GM12878 (cell line): ENCODE results near the gene CTIF. TPM values are rescaled to one million over a fixed set of nuclear protein-coding genes. Genes with fewer than 3 reads are reported as not detected.

ENCODE experiments used
- ATAC-seq: fragments of 200-7000 bp; cut with Tn5 transposase; 3 replicates; pipeline ENCODE4 v1.9.1; 2020; ENCODE audit warnings: mild to moderate bottlenecking, moderate library complexity
- BruUV-seq: library from RNA; stranded (reverse); fragments of 400-500 nt; replicated peaks from 2 replicates; lab custom pipeline; 2021; lab: Mats Ljungman, UMichigan
- CTCF ChIA-PET: fragments of 300-600 bp; sonication (Branson Sonifier 250); formaldehyde crosslinking; extraction: SDS; loops from one replicate; lab custom pipeline; 2021; ENCODE audit warnings: inconsistent platforms; lab: Yijun Ruan, JAX
- POLR2A ChIA-PET: fragments of 350-600 bp; formaldehyde crosslinking; extraction: SDS; loops from one replicate; lab custom pipeline; 2021; ENCODE audit warnings: inconsistent platforms; lab: Charles Lee
- RAD21 ChIA-PET: fragments of 300-600 bp; sonication (Branson Sonifier 250); formaldehyde crosslinking; loops from one replicate; lab custom pipeline; 2023; ENCODE audit warnings: antibody characterized with exemption; ENCODE audit not compliant: unreplicated experiment; lab: Charles Lee
- SMC1A ChIA-PET: fragments of 300-600 bp; sonication (Branson Sonifier 250); formaldehyde crosslinking; loops from one replicate; lab custom pipeline; 2023; ENCODE audit not compliant: unreplicated experiment, uncharacterized antibody; lab: Charles Lee
- DNase-seq: peaks from one replicate; pipeline ENCODE4 v3.0.0-alpha.2; 2011; ENCODE audit warnings: low read depth, low spot score
- FAIRE-seq: peaks from 3 replicates; lab custom pipeline; 2011; peaks lifted over from hg19 to GRCh38; lab: Jason Lieb, UNC
- H2AFZ ChIP-seq: 2 replicates; pipeline ENCODE4 v1.6.0; 2011; ENCODE audit warnings: low read depth, low read length, control low read depth; ENCODE audit not compliant: control insufficient read depth
- H3K27ac ChIP-seq: 2 replicates; pipeline ENCODE4 v1.5.1; 2011; ENCODE audit warnings: control low read depth; ENCODE audit not compliant: control insufficient read depth, insufficient read depth
- H3K27me3 ChIP-seq, 2 experiments: replicated peaks in 1 of 2; 2 replicates each; pipeline versions ENCODE4 v1.6.0 to v1.6.1; 2011; ENCODE audit warnings: low read length in 1 of 2; ENCODE audit not compliant: control insufficient read depth in 2 of 2, insufficient read depth in 2 of 2
- H3K36me3 ChIP-seq, 2 experiments: 2 replicates each; pipeline ENCODE4 v1.5.1; 2011; ENCODE audit warnings: low read length in 1 of 2; ENCODE audit not compliant: control insufficient read depth in 2 of 2, insufficient read depth in 2 of 2
- H3K4me1 ChIP-seq: 2 replicates; pipeline ENCODE4 v1.6.1; 2011; ENCODE audit warnings: mild to moderate bottlenecking, low read length, moderate library complexity, mixed read lengths; ENCODE audit not compliant: control insufficient read depth, insufficient read depth
- H3K4me2 ChIP-seq: 2 replicates; pipeline ENCODE4 v1.6.0; 2011; ENCODE audit warnings: control low read depth; ENCODE audit not compliant: control insufficient read depth, insufficient read depth
- H3K4me3 ChIP-seq: fragments of 200-600 bp; sonication (generic); 2 replicates; pipeline ENCODE4 v1.5.1; 2016
- H3K79me2 ChIP-seq: 2 replicates; pipeline ENCODE4 v1.6.0; 2011; ENCODE audit warnings: low read length; ENCODE audit not compliant: control insufficient read depth, insufficient read depth
- H3K9ac ChIP-seq: 2 replicates; pipeline ENCODE4 v1.8.0; 2011; ENCODE audit warnings: low read length, control low read depth, mixed read lengths; ENCODE audit not compliant: control insufficient read depth, insufficient read depth
- H3K9me3 ChIP-seq: replicated peaks from 3 replicates; pipeline ENCODE4 v1.5.1; 2011; ENCODE audit warnings: mild to moderate bottlenecking, low read length; ENCODE audit not compliant: control insufficient read depth, insufficient read depth
- H4K20me1 ChIP-seq: 2 replicates; pipeline ENCODE4 v1.6.0; 2011; ENCODE audit not compliant: control insufficient read depth, insufficient read depth
- CEBPB ChIP-seq, 2 experiments: fragments of 150-350 bp in 1 of 2; IDR thresholded peaks; 2 replicates each; pipeline ENCODE4 v1.6.1; 2012 to 2014; ENCODE audit warnings: low read depth in 2 of 2, low read length in 2 of 2, borderline replicate concordance in 1 of 2, inconsistent platforms in 1 of 2
- EGR1 ChIP-seq, 2 experiments: IDR thresholded peaks; 1 replicate in 1 of 2; 2 replicates in 1 of 2; pipeline ENCODE4 v1.6.1; 2011 to 2012; ENCODE audit warnings: low read depth in 2 of 2, low read length in 2 of 2, borderline replicate concordance in 1 of 2, mild to moderate bottlenecking in 1 of 2, moderate library complexity in 1 of 2
- IKZF1 ChIP-seq: fragments of 450-650 bp; conservative IDR thresholded peaks from 2 replicates; pipeline ENCODE4 v1.6.1; 2017; ENCODE audit warnings: antibody characterized with exemption, mild to moderate bottlenecking
- JUND ChIP-seq: IDR thresholded peaks from 2 replicates; pipeline ENCODE4 v1.6.1; 2012; ENCODE audit warnings: low read depth, mild to moderate bottlenecking, low read length, improper control_type of control experiment, moderate library complexity
- MEF2B ChIP-seq: fragments of 450-650 bp; IDR thresholded peaks from 2 replicates; pipeline ENCODE4 v1.6.1; 2018; ENCODE audit warnings: mild to moderate bottlenecking, moderate library complexity; ENCODE audit not compliant: partially characterized antibody, poor library complexity, severe bottlenecking
- MTA3 ChIP-seq: IDR thresholded peaks from 2 replicates; pipeline ENCODE4 v1.6.1; 2012; ENCODE audit warnings: low read length, inconsistent platforms, borderline replicate concordance
- NFIC ChIP-seq: IDR thresholded peaks from 2 replicates; pipeline ENCODE4 v1.6.1; 2012; ENCODE audit warnings: low read depth, mild to moderate bottlenecking, inconsistent platforms, low read length, moderate library complexity
- RFX5 ChIP-seq: IDR thresholded peaks from 2 replicates; pipeline ENCODE4 v1.6.1; 2011; ENCODE audit warnings: low read depth, low read length, improper control_type of control experiment
- YBX1 ChIP-seq: fragments of 450-650 bp; IDR thresholded peaks from 2 replicates; pipeline ENCODE4 v1.6.1; 2016; ENCODE audit warnings: antibody characterized with exemption
- ZNF217 ChIP-seq: fragments of 450-650 bp; IDR thresholded peaks from 2 replicates; pipeline ENCODE4 v1.6.1; 2017; ENCODE audit warnings: antibody characterized with exemption, mild to moderate bottlenecking
- ZNF24 ChIP-seq: fragments of 450-650 bp; IDR thresholded peaks from 2 replicates; pipeline ENCODE4 v1.6.1; 2017; ENCODE audit warnings: antibody characterized with exemption, mild to moderate bottlenecking
- WGBS: methylation state at CpG from one replicate; pipeline ENCODE4 v1.1.6; 2016; ENCODE audit warnings: low lambda C conversion rate; ENCODE audit not compliant: insufficient replicate concordance, insufficient coverage; ENCODE audit errors: missing lambda C conversion rate; 5-methylcytosine and 5-hydroxymethylcytosine counted together
- in situ Hi-C: fragments of 300-500 bp; cut with MboI; formaldehyde crosslinking; loops from 9 replicates; pipeline ENCODE4 v1.14.3; 2018; ENCODE audit warnings: mixed read lengths
- intact Hi-C: fragments of 100-400 bp; cut with micrococcal nuclease; formaldehyde crosslinking; loops from one replicate; pipeline ENCODE4 v1.14.2; 2022; ENCODE audit not compliant: unreplicated experiment
- polyA plus RNA-seq, 11 experiments: library from polyadenylated mRNA; depleted of rRNA in 4 of 11; unstranded in 6 of 11; stranded (reverse) in 5 of 11; fragments of >200 nt; fragmentation: Nextera tagmentation in 4 of 11; fragmentation: Illumina TruSeq in 1 of 11; extraction: Ambion mirVana in 4 of 11; extraction: Trizol in 1 of 11; gene quantifications; 1 replicate in 1 of 11; 2 replicates in 10 of 11; pipeline versions ENCODE4 v1.2.1 to v1.2.3, GENCODE V29; 2011 to 2016; ENCODE audit warnings: inconsistent platforms in 2 of 11, missing spikeins in 2 of 11, low read depth in 1 of 11
- total RNA-seq, 4 experiments: library from RNA; depleted of rRNA in 3 of 4; stranded (reverse); fragments of >200 nt in 3 of 4; fragmentation: Illumina TruSeq in 1 of 4; extraction: Trizol in 1 of 4; gene quantifications; 2 replicates each; pipeline versions ENCODE4 v1.2.1 to v1.2.3, GENCODE V29; 2013 to 2021
- TF ChIP-seq, protein P1 (sequence below): fragments of 450-650 bp; formaldehyde crosslinking; IDR thresholded peaks from 2 replicates; pipeline ENCODE4 v1.4.0; 2020; ENCODE audit warnings: mild to moderate bottlenecking, moderate library complexity

The CTIF gene
- total and polyA plus RNA-seq, 10 of the 15 experiments (the other 5 are each of a cell fraction or from before 2014, with no cell fraction given), result 0.06 to 11.6 (median 2.5) TPM

DNA sequence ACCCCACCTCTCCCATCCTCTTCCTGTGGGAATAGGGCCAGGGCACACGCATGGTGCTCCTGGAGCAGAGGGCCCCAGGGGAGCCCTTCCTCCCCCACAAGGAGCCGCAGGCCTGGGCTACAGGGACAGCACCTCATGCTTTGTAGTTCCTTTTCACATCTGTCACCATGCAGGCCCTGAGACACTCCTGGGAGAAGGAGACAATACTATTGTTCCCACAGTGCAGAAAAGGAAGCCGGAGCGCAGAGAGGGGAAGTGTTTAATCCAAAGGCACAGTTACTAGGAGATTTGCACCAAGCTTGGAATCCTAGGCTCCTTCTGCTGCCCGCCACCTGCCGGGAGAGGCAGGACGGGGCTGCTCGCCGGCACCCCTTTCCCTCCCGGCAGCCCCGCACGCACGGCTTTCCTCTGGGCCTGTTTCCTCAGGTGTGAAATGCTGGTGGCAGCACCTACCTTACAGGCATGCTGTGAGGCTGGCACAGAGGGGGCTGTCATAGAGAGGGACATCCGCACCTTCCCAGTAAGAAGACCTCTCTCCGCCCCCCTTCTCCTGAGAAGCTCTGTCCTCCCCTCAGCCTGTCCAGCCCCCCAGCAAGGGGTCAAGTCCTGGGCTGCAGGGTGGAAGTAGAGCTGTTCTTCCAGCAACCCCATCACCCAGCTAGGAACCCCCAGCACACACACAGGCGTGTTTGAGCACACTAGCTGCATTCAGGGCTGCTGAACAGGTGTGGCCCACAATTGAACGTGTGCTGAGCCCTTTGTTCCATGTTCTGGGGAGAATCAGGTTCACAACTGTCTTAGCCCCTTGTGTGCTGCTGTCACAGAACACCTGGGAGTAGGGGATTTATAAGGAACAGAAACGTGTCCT, 349.3 kb downstream of the CTIF start:
- H3K4me1 ChIP-seq, result no peaks in the 10 kb centered on the region
- CTCF ChIA-PET, result no interaction called here
- H3K27me3 ChIP-seq, result no peaks in the 10 kb centered on the region

DNA sequence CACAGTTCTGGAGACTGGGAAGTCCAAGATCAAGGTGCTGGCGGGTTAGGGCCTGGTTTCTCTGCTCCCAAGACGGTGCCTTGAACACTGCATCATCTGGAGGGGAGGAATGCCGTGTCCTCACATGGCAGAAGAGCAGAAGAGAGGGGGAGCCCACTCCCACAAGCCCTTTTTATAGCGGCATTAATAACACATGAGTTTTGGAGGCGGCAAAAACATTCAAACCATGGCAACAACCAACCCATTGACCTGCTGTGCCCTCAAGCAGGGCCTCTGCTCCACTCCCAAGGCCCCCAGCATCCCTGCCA, 349.9 kb downstream of the CTIF start:
- H3K27me3 ChIP-seq, result no peaks in the 10 kb centered on the region
- H3K9ac ChIP-seq, result no peak overlapping the region
- H3K9me3 ChIP-seq, result no peaks in the 10 kb centered on the region
- H4K20me1 ChIP-seq, result no peaks in the 10 kb centered on the region
- H3K4me3 ChIP-seq, result no peak overlapping the region
- ChIA-PET CTCF (no interaction called here), POLR2A (interaction anchor here (0.5 kb wide), 1 partner anchor 14 kb away, joined by 3 read pairs; no protein-coding TSS in a partner anchor), SMC1A (no interaction called here), RAD21 (no interaction called here)
- no peaks in the 10 kb centered on the region for H3K79me2 ChIP-seq
- DNase-seq (no peak), ATAC-seq (no peak), FAIRE-seq (no peak)
- no peak overlapping the region for H3K4me2 ChIP-seq
- WGBS, result 75% methylated on average over 5 of the region's 5 CpGs
- H3K27ac ChIP-seq, result no peak overlapping the region
- in situ Hi-C loops, result no loop called here
- H3K4me1 ChIP-seq, result no peaks in the 10 kb centered on the region
- H3K36me3 ChIP-seq, result no peaks in the 10 kb centered on the region
- H2AFZ ChIP-seq, result no peak overlapping the region
- BruUV-seq, result no TSS peak
- intact Hi-C loops, result no loop called here
- TF ChIP-seq, protein P1, sequence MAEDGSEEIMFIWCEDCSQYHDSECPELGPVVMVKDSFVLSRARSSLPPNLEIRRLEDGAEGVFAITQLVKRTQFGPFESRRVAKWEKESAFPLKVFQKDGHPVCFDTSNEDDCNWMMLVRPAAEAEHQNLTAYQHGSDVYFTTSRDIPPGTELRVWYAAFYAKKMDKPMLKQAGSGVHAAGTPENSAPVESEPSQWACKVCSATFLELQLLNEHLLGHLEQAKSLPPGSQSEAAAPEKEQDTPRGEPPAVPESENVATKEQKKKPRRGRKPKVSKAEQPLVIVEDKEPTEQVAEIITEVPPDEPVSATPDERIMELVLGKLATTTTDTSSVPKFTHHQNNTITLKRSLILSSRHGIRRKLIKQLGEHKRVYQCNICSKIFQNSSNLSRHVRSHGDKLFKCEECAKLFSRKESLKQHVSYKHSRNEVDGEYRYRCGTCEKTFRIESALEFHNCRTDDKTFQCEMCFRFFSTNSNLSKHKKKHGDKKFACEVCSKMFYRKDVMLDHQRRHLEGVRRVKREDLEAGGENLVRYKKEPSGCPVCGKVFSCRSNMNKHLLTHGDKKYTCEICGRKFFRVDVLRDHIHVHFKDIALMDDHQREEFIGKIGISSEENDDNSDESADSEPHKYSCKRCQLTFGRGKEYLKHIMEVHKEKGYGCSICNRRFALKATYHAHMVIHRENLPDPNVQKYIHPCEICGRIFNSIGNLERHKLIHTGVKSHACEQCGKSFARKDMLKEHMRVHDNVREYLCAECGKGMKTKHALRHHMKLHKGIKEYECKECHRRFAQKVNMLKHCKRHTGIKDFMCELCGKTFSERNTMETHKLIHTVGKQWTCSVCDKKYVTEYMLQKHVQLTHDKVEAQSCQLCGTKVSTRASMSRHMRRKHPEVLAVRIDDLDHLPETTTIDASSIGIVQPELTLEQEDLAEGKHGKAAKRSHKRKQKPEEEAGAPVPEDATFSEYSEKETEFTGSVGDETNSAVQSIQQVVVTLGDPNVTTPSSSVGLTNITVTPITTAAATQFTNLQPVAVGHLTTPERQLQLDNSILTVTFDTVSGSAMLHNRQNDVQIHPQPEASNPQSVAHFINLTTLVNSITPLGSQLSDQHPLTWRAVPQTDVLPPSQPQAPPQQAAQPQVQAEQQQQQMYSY (CRISPR knock-in tag), result no peak
- TF ChIP-seq YBX1 (no peak), JUND (no peak), ZNF24 (no peak), NFIC (no peak), CEBPB (IDR thresholded peaks at IDR 0.05; ENCODE audit: borderline replicate concordance in 1 of 2, low read depth in 2 of 2, low read length in 2 of 2) (no peak), RFX5 (no peak), EGR1 (IDR thresholded peaks at IDR 0.05; ENCODE audit: borderline replicate concordance in 1 of 2, low read depth in 2 of 2, low read length in 2 of 2) (no peak), ZNF217 (no peak)

More for the DNA sequence above, 349.3 kb downstream of the CTIF start:
- Histone ChIP-seq H3K4me3 (no peak overlapping the region), H3K9ac (no peak overlapping the region), H3K36me3 (no peaks in the 10 kb centered on the region), H3K9me3 (no peaks in the 10 kb centered on the region), H3K4me2 (no peak overlapping the region), H2AFZ (no peak overlapping the region), H3K79me2 (no peaks in the 10 kb centered on the region), H4K20me1 (no peaks in the 10 kb centered on the region), H3K27ac (no peak overlapping the region)
- in situ Hi-C loops (no loop called here), intact Hi-C loops (no loop called here)
- FAIRE-seq, result no peak
- DNase-seq, result no peak
- POLR2A ChIA-PET, result interaction anchor here (0.5 kb wide), 1 partner anchor 13 kb away, joined by 3 read pairs; no protein-coding TSS in a partner anchor
- SMC1A ChIA-PET, result no interaction called here
- BruUV-seq, result no TSS peak
- WGBS, result 85% methylated on average over 18 of the region's 18 CpGs
- RAD21 ChIA-PET, result no interaction called here
- ATAC-seq, result no peak
- TF ChIP-seq IKZF1 (peak; percentile 43; the same call in 1 of the 2 replicates), MTA3 (no peak), MEF2B (peak; percentile 72)
- TF ChIP-seq, all 136 proteins: peak for 2
